Stimulated activated CD4-positive, alpha-beta T cell treated with anti-CD3 and anti-CD28 coated beads, Interleukin-4, amount 100 ng/mL, for 4 hours (primary cell): ENCODE measurements around the gene CARS2.
"Not testable (repeated sequence)": the region's sequence is repeated elsewhere in the genome, so short reads cannot be mapped to it uniquely, and the experiment has no call there.

Source experiments
- DNase-seq, 2 experiments: peaks; one replicate each; pipeline ENCODE4 v3.0.0-alpha.2; 2020

CARS2 gene

DNA sequence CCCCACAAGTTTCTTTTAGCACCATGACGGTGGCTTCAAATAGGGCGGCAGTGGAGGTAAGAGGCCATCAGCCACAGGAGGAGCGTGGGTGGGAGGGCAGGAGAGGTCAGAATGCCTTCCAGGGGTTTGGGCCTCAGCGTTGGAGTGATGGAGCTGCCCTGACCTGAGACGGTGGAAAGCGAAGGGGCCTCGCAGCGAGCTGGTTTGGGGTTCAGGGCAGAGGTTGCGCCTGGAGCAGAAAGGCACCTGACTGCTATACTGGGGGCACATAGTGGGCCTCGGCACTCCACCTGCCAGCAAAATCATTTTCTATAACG lies 91.0 kb downstream of the CARS2 start:
- no peak for DNase-seq

DNA sequence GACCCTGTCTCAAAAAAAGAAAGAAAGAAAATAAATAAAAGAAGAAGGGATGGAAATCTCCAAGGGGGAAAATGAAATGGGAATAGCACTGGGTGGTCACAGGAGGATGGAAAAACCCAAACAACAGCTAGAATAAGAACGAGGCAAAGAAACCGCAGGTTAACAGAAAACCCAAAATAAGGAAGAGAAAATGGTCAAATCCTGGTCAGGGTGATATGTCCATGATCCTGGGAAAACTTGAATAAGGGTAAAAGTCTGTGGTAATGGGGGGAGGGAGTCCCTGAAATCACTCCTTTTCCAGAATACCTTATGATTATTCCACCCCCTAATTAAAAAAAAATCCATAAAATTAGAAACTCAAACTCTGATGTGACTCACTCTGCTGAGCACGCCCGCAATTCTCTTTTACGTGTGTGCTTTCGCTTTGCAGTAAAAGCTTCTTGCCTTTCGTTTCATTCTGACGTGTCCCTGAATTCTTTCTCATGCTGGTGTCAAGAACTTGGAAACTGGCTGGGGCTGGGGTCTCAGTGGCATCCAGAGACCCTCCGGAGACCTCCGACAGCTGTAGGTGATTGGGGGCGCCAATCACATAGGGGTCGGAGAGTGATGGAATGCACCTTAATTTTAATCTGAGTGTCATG lies 94.8 kb downstream of the CARS2 start:
- DNase-seq, result no peak

DNA sequence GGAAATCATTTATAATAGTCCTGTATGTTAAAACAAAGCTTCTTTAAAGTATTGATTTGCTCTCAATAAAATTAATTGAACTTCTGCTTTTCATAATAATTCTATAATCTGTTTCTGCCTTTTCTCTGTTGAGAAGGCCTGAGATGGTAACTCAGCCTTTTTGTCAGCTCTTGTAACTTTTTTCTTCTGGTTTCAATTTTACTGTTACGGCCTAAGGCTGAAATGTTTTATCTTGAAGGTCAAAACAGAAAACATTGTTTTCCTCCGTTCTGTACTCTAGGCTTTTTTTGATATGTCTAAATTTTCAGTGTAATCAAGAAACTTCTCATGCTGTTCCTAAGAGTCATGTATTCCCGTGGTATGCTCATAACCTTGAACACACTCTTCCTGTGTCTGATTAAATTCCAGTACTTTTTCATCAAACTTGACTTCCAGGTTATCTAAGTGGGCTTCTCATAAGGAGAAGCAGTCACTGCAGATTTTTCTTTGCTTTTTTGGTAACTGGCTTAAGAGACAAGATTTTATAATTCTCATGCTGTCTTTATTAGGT lies 98.2 kb downstream of the CARS2 start:
- no peak for DNase-seq

DNA sequence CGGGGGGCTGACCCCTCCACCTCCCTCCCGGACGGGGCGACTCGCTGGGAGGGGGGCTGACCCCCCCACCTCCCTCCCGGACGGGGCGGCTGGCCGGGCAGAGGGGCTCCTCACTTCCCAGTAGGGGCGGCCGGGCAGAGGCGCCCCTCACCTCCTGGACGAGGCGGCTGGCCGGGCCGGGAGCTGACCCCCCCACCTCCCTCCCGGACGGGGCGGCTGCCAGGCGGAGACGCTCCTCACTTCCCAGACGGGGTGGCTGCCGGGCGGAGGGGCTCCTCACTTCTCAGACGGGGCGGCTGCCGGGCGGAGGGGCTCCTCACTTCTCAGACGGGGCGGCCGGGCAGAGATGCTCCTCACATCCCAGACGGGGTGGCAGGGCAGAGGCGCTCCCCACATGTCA lies 99.6 kb downstream of the CARS2 start:
- DNase-seq, result not testable (repeated sequence)

DNA sequence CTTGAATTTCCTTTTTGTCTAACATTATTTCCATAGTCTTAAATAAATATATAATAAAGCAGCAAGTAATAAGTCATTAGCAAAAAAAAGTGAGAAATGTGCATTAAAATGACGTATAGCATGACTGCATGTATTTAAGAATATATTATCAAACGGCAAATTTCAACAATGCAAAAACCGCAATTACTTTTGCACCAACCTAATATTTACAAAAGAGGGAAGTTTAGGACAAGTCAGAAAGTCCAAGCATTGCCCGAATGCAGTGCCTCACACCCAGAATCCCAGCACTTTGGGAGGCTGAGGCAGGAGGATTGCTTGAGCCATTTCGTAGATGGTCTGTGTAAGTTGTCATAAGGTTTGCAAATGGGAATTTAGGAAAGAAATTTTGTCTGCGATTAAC lies 100.8 kb downstream of the CARS2 start:
- DNase-seq, result no peak

DNA sequence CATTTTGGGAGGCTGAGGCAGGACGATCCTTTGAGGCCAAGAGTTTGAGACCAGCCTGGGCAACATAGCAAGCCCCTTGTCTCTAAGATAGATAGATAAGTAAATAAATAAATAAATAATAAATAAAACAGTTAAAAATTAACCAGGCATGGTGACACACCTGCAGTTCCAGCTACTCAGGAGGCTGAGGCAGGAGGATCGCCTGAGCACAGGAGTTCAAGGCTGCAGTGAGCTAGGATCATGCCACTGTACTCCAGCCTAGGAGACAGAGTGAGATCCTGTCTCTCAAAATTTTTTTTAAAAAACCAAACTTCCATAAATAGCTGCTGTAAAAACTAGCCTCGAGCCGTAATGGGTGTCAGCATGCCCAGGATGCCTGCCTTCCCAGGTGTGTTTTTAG lies 104.9 kb downstream of the CARS2 start:
- no peak for DNase-seq

DNA sequence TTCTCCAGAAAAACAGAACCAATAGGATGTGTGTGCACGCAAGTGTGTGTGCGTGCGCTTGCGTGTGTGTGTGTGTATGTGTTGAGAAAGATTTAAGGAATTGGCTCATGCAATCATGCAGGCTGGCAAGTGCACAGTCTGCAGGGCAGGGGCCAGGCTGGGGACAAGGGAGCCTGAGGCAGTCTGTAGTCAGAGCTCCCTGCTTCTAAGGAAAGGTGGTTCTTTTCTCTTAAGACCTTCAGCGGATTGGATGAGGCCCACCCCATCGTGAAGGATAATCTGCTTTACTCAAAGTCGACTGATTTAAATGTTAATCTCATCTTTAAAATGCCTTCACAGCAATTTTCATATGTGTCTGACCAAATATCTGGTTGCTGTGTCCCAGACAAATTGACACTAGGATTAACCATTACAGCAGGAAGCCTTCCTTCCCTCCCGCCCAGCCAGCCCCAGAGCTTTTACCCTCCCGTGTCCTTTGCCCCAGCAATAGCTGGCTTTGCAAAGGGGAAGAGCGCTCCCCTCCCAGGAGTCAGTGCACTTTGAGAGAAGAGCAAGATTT lies 105.6 kb downstream of the CARS2 start:
- no peak for DNase-seq

DNA sequence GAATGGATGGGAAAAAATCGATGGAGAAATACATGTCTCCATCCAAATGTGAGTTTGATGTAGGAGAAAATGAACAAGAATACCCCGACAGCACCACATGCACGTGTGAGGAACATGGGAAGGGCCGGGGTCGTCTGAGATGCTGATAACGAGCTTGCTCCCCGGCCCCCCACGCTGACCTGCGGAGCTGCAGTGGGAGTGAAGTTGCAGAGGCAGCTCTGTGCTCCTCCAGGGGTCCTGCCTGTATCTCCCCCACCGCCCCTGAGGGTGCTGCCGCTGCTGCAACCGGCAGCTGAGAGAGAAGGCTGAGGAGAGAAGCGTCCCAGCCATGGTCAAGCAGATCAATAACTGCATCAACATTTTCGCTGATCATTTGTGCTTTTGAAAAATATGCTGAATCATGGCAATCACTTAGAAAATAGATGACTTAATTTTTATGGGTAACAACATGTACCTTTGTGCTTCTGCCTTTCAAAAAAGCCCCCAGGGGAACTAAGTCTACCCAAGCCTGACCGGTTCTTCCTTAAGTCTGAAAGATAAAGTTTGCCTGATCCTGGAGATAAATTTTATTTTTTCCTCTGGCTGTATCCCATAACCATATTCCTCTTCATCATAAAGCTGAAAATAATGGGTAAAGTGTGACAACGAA lies 108.8 kb downstream of the CARS2 start:
- DNase-seq, result no peak

DNA sequence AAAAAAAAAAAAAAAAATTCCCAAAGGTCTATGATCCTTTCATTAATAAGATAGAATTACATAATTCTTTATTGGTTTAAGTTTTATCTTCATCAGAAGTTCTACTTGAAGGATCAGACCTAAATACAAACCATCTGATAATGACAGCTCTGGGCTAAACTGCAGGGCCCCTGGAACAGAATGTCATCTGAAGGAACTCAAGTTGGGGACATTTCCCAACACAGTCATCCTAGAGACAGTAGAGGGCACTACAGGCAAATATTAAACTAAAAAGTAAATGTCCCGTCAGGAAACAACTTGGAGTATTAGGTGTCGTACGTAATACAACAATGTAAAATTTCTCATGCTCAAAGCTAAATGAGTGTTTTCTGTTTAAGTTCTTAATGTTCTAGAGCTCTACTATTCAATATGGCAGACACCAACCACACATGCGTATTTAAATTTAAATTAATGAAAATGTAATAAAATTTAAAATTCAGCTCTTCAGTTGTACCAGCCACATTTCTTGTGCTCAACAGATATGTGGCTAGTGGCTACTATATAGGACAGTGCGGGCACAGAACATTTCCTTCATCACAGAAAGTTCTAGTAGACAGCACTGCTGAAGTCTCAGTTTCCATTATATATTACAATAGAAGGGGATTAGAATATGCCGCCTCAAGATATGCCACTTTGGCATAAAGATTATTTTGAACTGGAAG lies 112.3 kb downstream of the CARS2 start:
- DNase-seq, result no peak

DNA sequence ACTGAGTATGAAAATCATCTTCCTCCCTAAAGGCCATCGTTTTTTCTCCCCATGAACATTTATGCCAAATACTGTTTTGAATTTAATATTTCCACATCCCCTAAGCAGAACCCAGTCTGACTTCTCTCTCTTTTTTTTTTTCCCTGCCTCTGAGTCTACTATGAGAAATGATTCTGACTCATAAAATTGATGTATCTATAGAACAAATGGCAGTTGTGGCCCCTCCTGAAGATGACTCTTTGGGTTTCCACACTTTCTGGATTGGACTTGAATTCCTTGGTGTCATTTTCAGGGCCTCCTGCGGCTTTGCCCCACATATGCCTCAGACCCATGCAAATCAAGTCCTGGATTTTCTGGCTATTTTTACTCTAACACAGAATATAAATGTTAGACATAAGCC lies 113.3 kb downstream of the CARS2 start:
- no peak for DNase-seq
